CD8-positive, alpha-beta memory T cell (primary cell): ENCODE measurements around the gene NKAIN4. TPM values are rescaled to one million over a fixed set of nuclear protein-coding genes. Genes with fewer than 3 reads are reported as not detected.

ENCODE experiments used
- CTCF ChIA-PET: fragments of 350-600 bp; sonication (Branson Sonifier 250); formaldehyde crosslinking; loops from one replicate; lab custom pipeline; 2021; ENCODE audit warnings: antibody characterized with exemption; lab: Charles Lee
- POLR2A ChIA-PET: fragments of 350-600 bp; sonication (Branson Sonifier 250); formaldehyde crosslinking; loops from one replicate; lab custom pipeline; 2021; ENCODE audit warnings: antibody characterized with exemption; lab: Charles Lee
- DNase-seq, 5 donors: peaks; one replicate each; pipeline versions ENCODE4 v3.0.0 to v3.0.0-alpha.2; 2020 to 2022; ENCODE audit warnings: mixed read lengths in 1 of 5
- H3K27ac ChIP-seq: one replicate; pipeline ENCODE4 v1.7.0; 2013; ENCODE audit warnings: low read depth, mild to moderate bottlenecking, low read length, moderate library complexity
- H3K27me3 ChIP-seq: 2 replicates; pipeline ENCODE4 v1.7.0; 2013; ENCODE audit warnings: low read length, mild to moderate bottlenecking; ENCODE audit not compliant: insufficient read depth, poor library complexity, severe bottlenecking
- H3K36me3 ChIP-seq: 2 replicates; pipeline ENCODE4 v1.7.0; 2013; ENCODE audit warnings: mild to moderate bottlenecking, low read length, moderate library complexity; ENCODE audit not compliant: insufficient read depth
- H3K4me1 ChIP-seq: 2 replicates; pipeline ENCODE4 v1.7.0; 2013; ENCODE audit warnings: mild to moderate bottlenecking, low read length, moderate library complexity; ENCODE audit not compliant: insufficient read depth
- H3K4me3 ChIP-seq: 2 replicates; pipeline ENCODE4 v1.7.0; 2013; ENCODE audit warnings: mild to moderate bottlenecking, low read length
- H3K9me3 ChIP-seq: 2 replicates; pipeline ENCODE4 v1.7.0; 2013; ENCODE audit warnings: mild to moderate bottlenecking, low read length
- H3K27ac Mint-ChIP-seq, 8 donors: one replicate each; pipeline ENCODE4 v1.8.0; 2020 to 2021; ENCODE audit warnings: mixed read lengths in 8 of 8, mild to moderate bottlenecking in 6 of 8, inconsistent platforms in 3 of 8, moderate library complexity in 3 of 8
- H3K27me3 Mint-ChIP-seq, 2 donors: one replicate each; pipeline ENCODE4 v1.8.0; 2020 to 2021; ENCODE audit warnings: mixed read lengths in 2 of 2, mild to moderate bottlenecking in 1 of 2, moderate library complexity in 1 of 2
- H3K36me3 Mint-ChIP-seq, 3 donors: one replicate each; pipeline ENCODE4 v1.8.0; 2020 to 2021; ENCODE audit warnings: mixed read lengths in 3 of 3, inconsistent platforms in 1 of 3, mild to moderate bottlenecking in 1 of 3
- H3K4me1 Mint-ChIP-seq, 3 donors: one replicate each; pipeline ENCODE4 v1.8.0; 2020 to 2021; ENCODE audit warnings: mixed read lengths in 3 of 3, inconsistent platforms in 1 of 3, mild to moderate bottlenecking in 1 of 3
- H3K4me3 Mint-ChIP-seq, 7 donors: one replicate each; pipeline ENCODE4 v1.8.0; 2020 to 2021; ENCODE audit warnings: mixed read lengths in 7 of 7, mild to moderate bottlenecking in 6 of 7, moderate library complexity in 4 of 7, inconsistent platforms in 2 of 7
- H3K9me3 Mint-ChIP-seq, 5 donors: one replicate each; pipeline ENCODE4 v1.8.0; 2020 to 2022; ENCODE audit warnings: mixed read lengths in 5 of 5, mild to moderate bottlenecking in 3 of 5, moderate library complexity in 2 of 5, inconsistent platforms in 1 of 5
- polyA plus RNA-seq: library from polyadenylated mRNA; unstranded; fragments of 300-500 nt; fragmentation: Illumina TruSeq; gene quantifications from one replicate; pipeline ENCODE4 v1.2.3, GENCODE V29; 2021
- total RNA-seq, 2 experiments: library from RNA; stranded (reverse); gene quantifications; one replicate each; pipeline ENCODE4 v1.2.3, GENCODE V29; 2021

The NKAIN4 gene
- total and polyA plus RNA-seq, 3 experiments from 2014 or later: not detected

GRCh38 chr20:63205896-63206295, 48.4 kb downstream of the NKAIN4 start:
- peaks cover 5% of the 10 kb centered on the region for H3K4me1 ChIP-seq
- H3K27me3 Mint-ChIP-seq: no peaks in the 10 kb centered on the region
- POLR2A ChIA-PET: no interaction called here
- peaks cover 53% of the 10 kb centered on the region for H3K36me3 ChIP-seq
- no peaks in the 10 kb centered on the region for H3K9me3 Mint-ChIP-seq
- no peak overlapping the region for H3K4me3 ChIP-seq
- no peak overlapping the region for H3K4me3 Mint-ChIP-seq
- peaks cover 31 to 61% (median 51%) of the 10 kb centered on the region in 3 donors for H3K4me1 Mint-ChIP-seq
- no peaks in the 10 kb centered on the region for H3K27me3 ChIP-seq
- no peaks in the 10 kb centered on the region for H3K9me3 ChIP-seq
- DNase-seq: no peak
- no peak overlapping the region for H3K27ac ChIP-seq
- CTCF ChIA-PET: interaction anchor here (2.9 kb wide), 1 partner anchor 18 kb away, joined by 10 read pairs; no protein-coding TSS in a partner anchor
- peak overlapping the region in 2 of 8 donors; percentile 7 to 19 for H3K27ac Mint-ChIP-seq
- peaks cover 0 to 95% (median 9%) of the 10 kb centered on the region in 3 donors for H3K36me3 Mint-ChIP-seq

- Histone ChIP-seq H3K27ac (no peak overlapping the region), H3K36me3 (peaks cover 44% of the 10 kb centered on the region), H3K27me3 (no peaks in the 10 kb centered on the region), H3K9me3 (no peaks in the 10 kb centered on the region), H3K4me1 (peaks cover 5% of the 10 kb centered on the region), H3K4me3 (no peak overlapping the region)
- POLR2A ChIA-PET: no interaction called here
- Mint-ChIP-seq H3K36me3 (peaks cover 0 to 92% (median 7%) of the 10 kb centered on the region in 3 donors), H3K9me3 (no peaks in the 10 kb centered on the region), H3K4me1 (peaks cover 24 to 55% (median 39%) of the 10 kb centered on the region in 3 donors), H3K4me3 (no peak overlapping the region), H3K27ac (peak overlapping the region in 1 of 8 donors; percentile 70), H3K27me3 (no peaks in the 10 kb centered on the region)
- CTCF ChIA-PET: interaction anchor here (1.4 kb wide), 1 partner anchor 19 kb away, joined by 4 read pairs; no protein-coding TSS in a partner anchor
- DNase-seq: no peak
Measured at GRCh38 chr20:63204362-63204761, 49.9 kb downstream of the NKAIN4 start.

- Mint-ChIP-seq H3K4me3 (no peak overlapping the region), H3K9me3 (no peaks in the 10 kb centered on the region), H3K36me3 (peaks cover 0 to 89% (median 8%) of the 10 kb centered on the region in 3 donors), H3K4me1 (peaks cover 27 to 54% (median 40%) of the 10 kb centered on the region in 3 donors), H3K27ac (no peak overlapping the region), H3K27me3 (no peaks in the 10 kb centered on the region)
- Histone ChIP-seq H3K36me3 (peaks cover 35% of the 10 kb centered on the region), H3K27ac (no peak overlapping the region), H3K4me3 (no peak overlapping the region), H3K27me3 (no peaks in the 10 kb centered on the region), H3K4me1 (peaks cover 14% of the 10 kb centered on the region), H3K9me3 (no peaks in the 10 kb centered on the region)
- ChIA-PET POLR2A (no interaction called here), CTCF (interaction anchor here (1.4 kb wide), 1 partner anchor 20 kb away, joined by 4 read pairs; no protein-coding TSS in a partner anchor)
- DNase-seq: no peak
Measured at GRCh38 chr20:63202811-63203526, 51.3 kb downstream of the NKAIN4 start.

GRCh38 chr20:63202021-63202420, 52.2 kb downstream of the NKAIN4 start:
- H3K36me3 ChIP-seq: peaks cover 31% of the 10 kb centered on the region
- peaks cover 0 to 89% (median 6%) of the 10 kb centered on the region in 3 donors for H3K36me3 Mint-ChIP-seq

GRCh38 chr20:63198606-63199005, 55.7 kb downstream of the NKAIN4 start:
- no peak overlapping the region for H3K27ac ChIP-seq
- no peak overlapping the region for H3K4me3 ChIP-seq
- H3K36me3 ChIP-seq: peaks cover 12% of the 10 kb centered on the region
- no peaks in the 10 kb centered on the region for H3K27me3 Mint-ChIP-seq
- POLR2A ChIA-PET: no interaction called here
- no peaks in the 10 kb centered on the region for H3K9me3 ChIP-seq
- H3K36me3 Mint-ChIP-seq: peaks cover 4 to 86% (median 14%) of the 10 kb centered on the region in 3 donors
- no peaks in the 10 kb centered on the region for H3K27me3 ChIP-seq
- CTCF ChIA-PET: interaction anchor here (0.7 to 1.2 kb wide), 2 partner anchors 15 to 18 kb away, joined by 3 read pairs; no protein-coding TSS in a partner anchor
- peaks cover 33 to 49% (median 35%) of the 10 kb centered on the region in 3 donors for H3K4me1 Mint-ChIP-seq
- no peak overlapping the region for H3K4me3 Mint-ChIP-seq
- peak overlapping the region in 3 of 8 donors; percentile 11 to 50 (median 40) for H3K27ac Mint-ChIP-seq
- no peaks in the 10 kb centered on the region for H3K9me3 Mint-ChIP-seq
- H3K4me1 ChIP-seq: peaks cover 14% of the 10 kb centered on the region
- DNase-seq: no peak

More at GRCh38 chr20:63202021-63202420, 52.2 kb downstream of the NKAIN4 start:
- Histone ChIP-seq H3K4me3 (no peak overlapping the region), H3K27me3 (no peaks in the 10 kb centered on the region), H3K9me3 (no peaks in the 10 kb centered on the region), H3K27ac (no peak overlapping the region), H3K4me1 (peaks cover 14% of the 10 kb centered on the region)
- ChIA-PET CTCF (no interaction called here), POLR2A (no interaction called here)
- H3K27me3 Mint-ChIP-seq: no peaks in the 10 kb centered on the region
- no peak overlapping the region for H3K4me3 Mint-ChIP-seq
- peaks cover 34 to 59% (median 43%) of the 10 kb centered on the region in 3 donors for H3K4me1 Mint-ChIP-seq
- no peak overlapping the region for H3K27ac Mint-ChIP-seq
- DNase-seq: no peak
- H3K9me3 Mint-ChIP-seq: no peaks in the 10 kb centered on the region

GRCh38 chr20:63196768-63197470, 57.3 kb downstream of the NKAIN4 start:
- H3K4me3 ChIP-seq: no peak overlapping the region
- Mint-ChIP-seq H3K27me3 (no peaks in the 10 kb centered on the region), H3K9me3 (no peaks in the 10 kb centered on the region), H3K4me1 (peaks cover 33 to 47% (median 35%) of the 10 kb centered on the region in 3 donors), H3K36me3 (peaks cover 4 to 70% (median 14%) of the 10 kb centered on the region in 3 donors), H3K4me3 (no peak overlapping the region), H3K27ac (peak overlapping the region in 2 of 8 donors; percentile 17 to 64)
- CTCF ChIA-PET: interaction anchor here (1.6 kb wide), 1 partner anchor 26 kb away, joined by 4 read pairs; no protein-coding TSS in a partner anchor
- H3K4me1 ChIP-seq: peaks cover 14% of the 10 kb centered on the region
- no peak overlapping the region for H3K27ac ChIP-seq
- POLR2A ChIA-PET: no interaction called here
- peaks cover 4% of the 10 kb centered on the region for H3K36me3 ChIP-seq
- no peaks in the 10 kb centered on the region for H3K27me3 ChIP-seq
- peak in 1 of 5 donors; percentile 22 for DNase-seq
- H3K9me3 ChIP-seq: no peaks in the 10 kb centered on the region

GRCh38 chr20:63194797-63195173, 59.5 kb downstream of the NKAIN4 start:
- Histone ChIP-seq H3K9me3 (no peaks in the 10 kb centered on the region), H3K27me3 (no peaks in the 10 kb centered on the region), H3K27ac (no peak overlapping the region), H3K4me3 (no peak overlapping the region), H3K4me1 (peaks cover 9% of the 10 kb centered on the region), H3K36me3 (no peaks in the 10 kb centered on the region)
- Mint-ChIP-seq H3K27me3 (no peaks in the 10 kb centered on the region), H3K4me1 (peaks cover 27 to 32% (median 29%) of the 10 kb centered on the region in 3 donors), H3K36me3 (peaks cover 4 to 52% (median 14%) of the 10 kb centered on the region in 3 donors), H3K27ac (no peak overlapping the region), H3K9me3 (no peaks in the 10 kb centered on the region), H3K4me3 (no peak overlapping the region)
- ChIA-PET CTCF (interaction anchor here (0.8 kb wide), 1 partner anchor 29 kb away, joined by 5 read pairs; no protein-coding TSS in a partner anchor), POLR2A (no interaction called here)
- no peak for DNase-seq
